Suprapubic skin (tissue), 4 donors: ENCODE measurements around the gene CASQ2. TPM values are rescaled to one million over a fixed set of nuclear protein-coding genes. Genes with fewer than 3 reads are reported as not detected.

Experiments
- DNase-seq, 2 donors: peaks; one replicate each; pipeline ENCODE4 v3.0.0-alpha.2; 2019; ENCODE audit warnings: low spot score in 2 of 2
- H3K27ac ChIP-seq: fragments of 200-600 bp; sonication (generic); one replicate; pipeline ENCODE4 v1.5.1; 2019
- H3K27me3 ChIP-seq: fragments of 200-600 bp; sonication (generic); one replicate; pipeline ENCODE4 v1.5.1; 2019
- H3K36me3 ChIP-seq: fragments of 200-600 bp; sonication (generic); one replicate; pipeline ENCODE4 v1.5.1; 2019
- H3K4me1 ChIP-seq: fragments of 200-600 bp; sonication (generic); one replicate; pipeline ENCODE4 v1.5.1; 2019
- H3K4me3 ChIP-seq: fragments of 200-600 bp; sonication (generic); one replicate; pipeline ENCODE4 v1.5.1; 2019; ENCODE audit warnings: mild to moderate bottlenecking
- H3K9me3 ChIP-seq: fragments of 200-600 bp; sonication (generic); one replicate; pipeline ENCODE4 v1.5.1; 2019
- EP300 ChIP-seq: sonication (generic); formaldehyde crosslinking; IDR thresholded peaks from one replicate; pipeline ENCODE4 v1.6.1; 2017; ENCODE audit warnings: antibody characterized with exemption
- POLR2A ChIP-seq, 2 donors: fragments of 450-650 bp; IDR thresholded peaks; one replicate each; pipeline ENCODE4 v1.6.1; 2017; ENCODE audit warnings: antibody characterized with exemption in 2 of 2, mild to moderate bottlenecking in 2 of 2, moderate library complexity in 2 of 2
- POLR2AphosphoS5 ChIP-seq, 3 donors: sonication (generic); formaldehyde crosslinking; IDR thresholded peaks; one replicate each; pipeline ENCODE4 v1.6.1; 2017; ENCODE audit warnings: antibody characterized with exemption in 3 of 3
- WGBS: methylation state at CpG from one replicate; pipeline ENCODE4 v1.1.5; 2018; 5-methylcytosine and 5-hydroxymethylcytosine counted together
- total RNA-seq, 4 donors: library from RNA; depleted of rRNA; stranded (reverse); fragments of >200 nt; gene quantifications; one replicate each; pipeline ENCODE4 v1.1.0, GENCODE V29; 2016
- TF ChIP-seq, protein P1 (sequence below), 2 donors: fragments of 200-600 bp in 1 of 2; fragments of 450-650 bp in 1 of 2; sonication (generic) in 1 of 2; IDR thresholded peaks; one replicate each; pipeline ENCODE4 v1.5.1; 2016 to 2019; ENCODE audit warnings: antibody characterized with exemption in 2 of 2, mild to moderate bottlenecking in 1 of 2, moderate library complexity in 1 of 2

The CASQ2 gene
- total RNA-seq, 4 donors from 2014 or later: 1.5 to 3.6 (median 2.5) TPM

DNA sequence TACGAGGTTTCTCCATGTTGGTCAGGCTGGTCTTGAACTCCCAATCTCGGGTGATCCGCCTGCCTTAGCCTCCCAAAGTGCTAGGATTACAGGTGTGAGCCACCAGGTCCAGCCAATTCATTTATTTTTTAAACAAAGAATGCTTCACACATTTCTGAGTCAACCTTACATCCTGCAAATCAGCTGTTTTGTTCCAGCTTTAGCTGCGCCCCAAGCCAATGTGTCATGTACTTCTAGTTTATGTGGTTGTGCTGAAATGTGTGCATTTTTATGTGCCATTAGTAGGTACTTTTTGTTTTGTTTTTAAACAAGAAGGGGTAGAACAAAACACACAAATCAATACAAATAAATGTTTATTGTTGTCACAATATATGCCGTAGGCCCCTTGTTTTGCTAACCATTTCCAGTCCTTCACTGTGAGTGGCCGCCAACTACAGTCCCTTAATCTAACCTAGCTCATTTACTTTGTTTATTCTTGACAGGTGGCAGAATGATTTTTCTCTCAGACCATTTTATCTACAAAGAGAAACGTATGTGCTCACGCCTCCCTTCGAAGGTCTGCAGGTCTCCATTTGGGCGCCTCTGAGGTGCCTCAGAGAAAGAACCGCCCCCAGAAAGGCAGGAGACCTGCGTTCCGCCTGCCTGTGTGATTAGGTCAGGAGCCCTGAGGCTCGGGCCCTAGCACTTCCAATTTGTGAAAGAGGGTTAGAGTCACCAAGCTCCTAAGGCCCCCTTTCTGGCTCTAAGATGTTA lies 2.8 kb upstream of the CASQ2 start:
- Histone ChIP-seq H3K36me3 (no peaks in the 10 kb centered on the region), H3K27ac (no peak overlapping the region), H3K27me3 (no peaks in the 10 kb centered on the region), H3K4me1 (peaks cover 7% of the 10 kb centered on the region), H3K9me3 (no peaks in the 10 kb centered on the region), H3K4me3 (no peak overlapping the region)
- WGBS: 59% methylated on average over 14 of the region's 14 CpGs
- TF ChIP-seq POLR2A (IDR thresholded peaks at IDR 0.05): no peak
- TF ChIP-seq EP300: no peak
- TF ChIP-seq POLR2AphosphoS5 (IDR thresholded peaks at IDR 0.05): no peak
- TF ChIP-seq, protein P1, sequence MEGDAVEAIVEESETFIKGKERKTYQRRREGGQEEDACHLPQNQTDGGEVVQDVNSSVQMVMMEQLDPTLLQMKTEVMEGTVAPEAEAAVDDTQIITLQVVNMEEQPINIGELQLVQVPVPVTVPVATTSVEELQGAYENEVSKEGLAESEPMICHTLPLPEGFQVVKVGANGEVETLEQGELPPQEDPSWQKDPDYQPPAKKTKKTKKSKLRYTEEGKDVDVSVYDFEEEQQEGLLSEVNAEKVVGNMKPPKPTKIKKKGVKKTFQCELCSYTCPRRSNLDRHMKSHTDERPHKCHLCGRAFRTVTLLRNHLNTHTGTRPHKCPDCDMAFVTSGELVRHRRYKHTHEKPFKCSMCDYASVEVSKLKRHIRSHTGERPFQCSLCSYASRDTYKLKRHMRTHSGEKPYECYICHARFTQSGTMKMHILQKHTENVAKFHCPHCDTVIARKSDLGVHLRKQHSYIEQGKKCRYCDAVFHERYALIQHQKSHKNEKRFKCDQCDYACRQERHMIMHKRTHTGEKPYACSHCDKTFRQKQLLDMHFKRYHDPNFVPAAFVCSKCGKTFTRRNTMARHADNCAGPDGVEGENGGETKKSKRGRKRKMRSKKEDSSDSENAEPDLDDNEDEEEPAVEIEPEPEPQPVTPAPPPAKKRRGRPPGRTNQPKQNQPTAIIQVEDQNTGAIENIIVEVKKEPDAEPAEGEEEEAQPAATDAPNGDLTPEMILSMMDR (IDR thresholded peaks at IDR 0.05): no peak
- no peak for DNase-seq

DNA sequence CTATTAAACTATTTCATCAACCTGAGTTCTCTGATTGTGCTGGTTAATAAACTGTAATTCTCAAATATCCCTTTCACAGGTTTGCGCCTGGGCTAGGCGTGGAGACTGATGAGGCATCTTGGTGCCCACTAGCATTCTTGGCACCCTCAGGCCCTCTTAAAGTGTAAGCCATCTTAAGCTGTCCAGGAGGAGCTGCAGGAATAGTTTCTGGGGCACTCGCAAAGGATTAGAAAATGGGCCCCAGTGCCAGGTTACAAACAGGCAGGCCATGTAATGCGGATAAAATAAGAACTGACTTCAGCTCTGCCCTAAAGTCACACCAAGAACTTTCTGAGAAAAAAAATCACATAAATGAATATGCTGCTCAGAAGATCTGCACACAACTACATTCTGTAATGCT lies 1.1 kb downstream of the CASQ2 start:
- no peaks in the 10 kb centered on the region for H3K9me3 ChIP-seq
- H3K36me3 ChIP-seq: no peaks in the 10 kb centered on the region
- no peak for DNase-seq
- no peak overlapping the region for H3K4me3 ChIP-seq
- TF ChIP-seq POLR2AphosphoS5 (IDR thresholded peaks at IDR 0.05) (no peak), POLR2A (IDR thresholded peaks at IDR 0.05) (no peak)
- TF ChIP-seq, protein P1 (IDR thresholded peaks at IDR 0.05): no peak
- H3K27ac ChIP-seq: no peak overlapping the region
- H3K27me3 ChIP-seq: no peaks in the 10 kb centered on the region
- 88% methylated on average over 4 of the region's 4 CpGs for WGBS
- H3K4me1 ChIP-seq: peaks cover 7% of the 10 kb centered on the region

DNA sequence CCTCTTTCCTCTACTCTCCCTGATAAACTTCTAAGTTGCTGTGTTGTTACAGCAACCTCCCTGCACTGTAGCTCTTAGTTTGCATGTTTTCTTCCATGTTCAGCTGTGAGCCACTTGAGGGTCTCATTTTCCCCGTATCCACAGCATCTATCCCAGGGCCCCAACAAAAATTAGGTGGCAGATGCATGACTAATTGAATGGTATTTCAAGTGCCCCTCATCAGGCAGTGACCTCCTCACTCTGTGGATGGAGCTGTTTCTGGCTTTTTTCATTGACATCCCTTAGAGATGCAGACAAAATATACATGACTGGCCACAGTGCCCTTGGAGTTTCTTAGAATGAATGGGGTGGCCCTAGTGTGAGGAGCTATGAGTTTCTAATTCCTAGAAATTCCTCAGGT lies 3.4 kb downstream of the CASQ2 start:
- Histone ChIP-seq H3K36me3 (no peaks in the 10 kb centered on the region), H3K27me3 (no peaks in the 10 kb centered on the region), H3K4me1 (no peaks in the 10 kb centered on the region), H3K9me3 (no peaks in the 10 kb centered on the region), H3K27ac (no peak overlapping the region), H3K4me3 (no peak overlapping the region)
- TF ChIP-seq POLR2AphosphoS5 (IDR thresholded peaks at IDR 0.05) (no peak), POLR2A (IDR thresholded peaks at IDR 0.05) (no peak), EP300 (no peak)
- TF ChIP-seq, protein P1 (IDR thresholded peaks at IDR 0.05): no peak
- no peak for DNase-seq
- 52% methylated on average over 1 of the region's 1 CpG for WGBS

- H3K4me3 ChIP-seq: no peak overlapping the region
- 10% methylated on average over 1 of the region's 1 CpG for WGBS
- no peaks in the 10 kb centered on the region for H3K36me3 ChIP-seq
- DNase-seq: no peak
- TF ChIP-seq POLR2AphosphoS5 (IDR thresholded peaks at IDR 0.05) (no peak), POLR2A (IDR thresholded peaks at IDR 0.05) (no peak), EP300 (no peak)
- TF ChIP-seq, protein P1 (IDR thresholded peaks at IDR 0.05): no peak
- H3K4me1 ChIP-seq: no peaks in the 10 kb centered on the region
- no peaks in the 10 kb centered on the region for H3K9me3 ChIP-seq
- H3K27me3 ChIP-seq: no peaks in the 10 kb centered on the region
- H3K27ac ChIP-seq: no peak overlapping the region
Measured at GRCh38 chr1:115764541-115764940, 4.0 kb downstream of the CASQ2 start.

DNA sequence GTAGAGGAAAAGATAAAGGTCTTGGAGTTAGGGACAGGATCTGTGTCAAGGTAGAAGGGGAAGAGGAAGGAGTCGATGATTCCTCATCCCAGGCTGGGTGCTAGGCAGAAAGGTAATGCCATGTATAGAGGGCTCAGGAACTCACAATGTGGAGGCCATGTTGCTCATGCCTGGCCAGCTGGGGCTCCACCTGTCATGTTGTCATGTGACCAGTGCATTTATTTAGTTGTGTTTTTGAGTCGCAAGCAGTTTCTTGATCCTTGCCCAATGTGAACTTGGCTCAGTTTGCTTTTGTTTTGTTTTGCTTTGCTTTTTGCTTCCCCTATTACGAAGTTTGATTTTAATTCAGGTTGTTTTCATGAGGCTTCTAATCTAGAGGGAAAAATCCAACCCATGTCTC lies 5.7 kb downstream of the CASQ2 start:
- TF ChIP-seq POLR2AphosphoS5 (IDR thresholded peaks at IDR 0.05) (no peak), POLR2A (IDR thresholded peaks at IDR 0.05) (no peak), EP300 (no peak)
- TF ChIP-seq, protein P1 (IDR thresholded peaks at IDR 0.05): no peak
- no peaks in the 10 kb centered on the region for H3K9me3 ChIP-seq
- peaks cover 3% of the 10 kb centered on the region for H3K4me1 ChIP-seq
- H3K36me3 ChIP-seq: no peaks in the 10 kb centered on the region
- H3K27me3 ChIP-seq: no peaks in the 10 kb centered on the region
- DNase-seq: no peak
- H3K27ac ChIP-seq: no peak overlapping the region
- 91% methylated on average over 3 of the region's 3 CpGs for WGBS
- H3K4me3 ChIP-seq: no peak overlapping the region
